T-helper 2 cell (primary cell): ENCODE results near the gene PRKACA.

Experiments used
- DNase-seq, 5 experiments: peaks; one replicate each; pipeline versions ENCODE4 v3.0.0 to v3.0.0-alpha.2; 2012 to 2022

The PRKACA gene

GRCh38 chr19:14091813-14092462 is 25.6 kb downstream of the PRKACA start:
- DNase-seq: peak in 1 of 5 experiments; percentile 72

- peak in 4 of 5 experiments; percentile 47 to 81 (median 57) for DNase-seq
Measured at GRCh38 chr19:14091081-14091812, 26.3 kb downstream of the PRKACA start.

- peak; percentile 63 to 92 (median 73) for DNase-seq
Measured at GRCh38 chr19:14090509-14091080, 27.0 kb downstream of the PRKACA start, which contains the start of gene SAMD1. Gene SAMD1 (minus strand): TSS chr19:14090751.

GRCh38 chr19:14089662-14090508 is 27.7 kb downstream of the PRKACA start:
- DNase-seq: peak; percentile 16 to 72 (median 34)

- DNase-seq: peak in 1 of 5 experiments; percentile 51
Measured at GRCh38 chr19:14089412-14089661, 28.2 kb downstream of the PRKACA start.

- DNase-seq: no peak
Measured at GRCh38 chr19:14088634-14089411, 28.7 kb downstream of the PRKACA start.

- DNase-seq: no peak
Measured at GRCh38 chr19:14086098-14086497, 31.5 kb downstream of the PRKACA start.

GRCh38 chr19:14085309-14085995 is 32.1 kb downstream of the PRKACA start, which contains the start of gene C19orf67:
Gene C19orf67 (minus strand): TSS chr19:14085783. CDS start chr19:14085627, 156 bp downstream.
- DNase-seq: no peak

- DNase-seq: no peak
Measured at GRCh38 chr19:14082675-14082960, 34.9 kb downstream of the PRKACA start.

- peak in 4 of 5 experiments; percentile 10 to 50 (median 29) for DNase-seq
Measured at GRCh38 chr19:14081797-14082674, 35.5 kb downstream of the PRKACA start.

GRCh38 chr19:14080887-14081796 is 36.4 kb downstream of the PRKACA start:
- peak; percentile 95 to 99 (median 99) for DNase-seq

GRCh38 chr19:14078411-14078810 is 39.2 kb downstream of the PRKACA start:
- DNase-seq: no peak

GRCh38 chr19:14073925-14074838 is 43.4 kb downstream of the PRKACA start:
- peak in 1 of 5 experiments; percentile 23 for DNase-seq

- peak; percentile 58 to 90 (median 68) for DNase-seq
Measured at GRCh38 chr19:14073261-14073924, 44.2 kb downstream of the PRKACA start.

- DNase-seq: peak in 1 of 5 experiments; percentile 48
Measured at GRCh38 chr19:14072535-14073260, 44.9 kb downstream of the PRKACA start, which contains the start of gene MISP3. Gene MISP3 (plus strand): TSS chr19:14072786. CDS start chr19:14073310, 524 bp downstream.

GRCh38 chr19:14070268-14071050 is 47.1 kb downstream of the PRKACA start:
- DNase-seq: no peak
